HG02943 (cell line): ENCODE results near the gene SMC1B.
"Not testable (repeated sequence)": the region's sequence is repeated elsewhere in the genome, so short reads cannot be mapped to it uniquely, and the experiment has no call there.

Experiments used
- ATAC-seq: cut with Tn5 transposase; IDR thresholded peaks from one replicate; pipeline ENCODE4 v1.9.1; 2021; ENCODE audit warnings: mild to moderate bottlenecking, low read depth, moderate library complexity; ENCODE audit not compliant: unreplicated experiment

The SMC1B gene

GRCh38 chr22:45306139-45306538 lies 107.3 kb downstream of the SMC1B start:
- no peak for ATAC-seq

- ATAC-seq: no peak
These were observed 107.8 kb downstream of the SMC1B start for GRCh38 chr22:45305456-45306075.

GRCh38 chr22:45304971-45305370 lies 108.4 kb downstream of the SMC1B start:
- no peak for ATAC-seq

GRCh38 chr22:45303181-45303580 lies 110.2 kb downstream of the SMC1B start:
- ATAC-seq: no peak

GRCh38 chr22:45302751-45303150 lies 110.6 kb downstream of the SMC1B start:
- no peak for ATAC-seq

- no peak for ATAC-seq
These were observed 114.4 kb downstream of the SMC1B start for GRCh38 chr22:45298934-45299505.

GRCh38 chr22:45296628-45297297 lies 116.6 kb downstream of the SMC1B start:
- ATAC-seq: no peak

- no peak for ATAC-seq
These were observed 117.9 kb downstream of the SMC1B start for GRCh38 chr22:45295492-45295891.

- ATAC-seq: not testable (repeated sequence)
These were observed 118.4 kb downstream of the SMC1B start for GRCh38 chr22:45295004-45295403.
